Peyer's patch (tissue), 4 donors: ENCODE data around the gene AQP3. TPM values are rescaled to one million over a fixed set of nuclear protein-coding genes. Genes with fewer than 3 reads are reported as not detected.

Source experiments
- DNase-seq, 3 donors: peaks; one replicate each; pipeline ENCODE4 v3.0.0-alpha.2; 2017 to 2019
- H3K27ac ChIP-seq, 4 donors: fragments of 200-600 bp; sonication (generic); one replicate each; pipeline ENCODE4 v1.5.1; 2016 to 2019
- H3K27me3 ChIP-seq, 2 donors: fragments of 200-600 bp; sonication (generic); one replicate each; pipeline ENCODE4 v1.5.1; 2019
- H3K36me3 ChIP-seq, 3 donors: fragments of 200-600 bp; sonication (generic); one replicate each; pipeline ENCODE4 v1.5.1; 2016 to 2019
- H3K4me1 ChIP-seq, 4 donors: fragments of 200-600 bp; sonication (generic); one replicate each; pipeline ENCODE4 v1.5.1; 2016 to 2019
- H3K4me3 ChIP-seq, 4 donors: fragments of 200-600 bp; sonication (generic); 1 replicate in 3 of 4; 2 replicates in 1 of 4; pipeline ENCODE4 v1.5.1; 2016 to 2019; ENCODE audit warnings: mild to moderate bottlenecking in 1 of 4
- H3K9me3 ChIP-seq, 4 donors: fragments of 200-600 bp; sonication (generic); one replicate each; pipeline ENCODE4 v1.5.1; 2016 to 2019; ENCODE audit warnings: mild to moderate bottlenecking in 1 of 4
- POLR2A ChIP-seq, 2 donors: fragments of 450-650 bp; IDR thresholded peaks; one replicate each; pipeline ENCODE4 v1.5.1; 2017; ENCODE audit warnings: antibody characterized with exemption in 2 of 2, mild to moderate bottlenecking in 2 of 2, moderate library complexity in 2 of 2
- total RNA-seq, 4 donors: library from RNA; depleted of rRNA; stranded (reverse); fragments of >200 nt; gene quantifications; one replicate each; pipeline ENCODE4 v1.1.0, GENCODE V29; 2016
- TF ChIP-seq, protein P1 (sequence below), 6 experiments: fragments of 450-650 bp in 4 of 6; fragments of 200-600 bp in 2 of 6; sonication (generic) in 1 of 6; IDR thresholded peaks; one replicate each; pipeline ENCODE4 v1.5.1; 2017 to 2019; ENCODE audit warnings: antibody characterized with exemption in 6 of 6, mild to moderate bottlenecking in 3 of 6, moderate library complexity in 1 of 6

AQP3 gene
- total RNA-seq, 4 donors from 2014 or later = 12.4 to 424 (median 260) TPM

DNA sequence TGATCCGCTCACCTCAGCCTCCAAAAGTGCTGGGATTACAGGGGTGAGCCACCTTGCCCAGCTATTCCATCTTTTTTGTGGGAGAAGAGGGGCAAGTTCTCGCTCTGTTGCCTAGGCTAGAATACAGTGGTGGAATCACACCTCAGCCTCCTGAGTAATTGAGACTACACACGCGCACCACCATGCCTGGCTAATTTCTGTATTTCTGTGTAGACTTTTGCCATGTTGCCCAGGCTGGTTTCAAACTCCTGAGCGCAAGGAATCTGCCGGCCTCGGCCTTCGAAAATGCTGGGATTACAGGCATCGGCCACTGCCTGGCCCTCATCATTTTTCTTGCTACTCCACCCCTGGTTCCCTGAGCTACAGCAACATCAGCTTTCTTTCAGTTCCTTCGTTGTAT is 29.1 kb upstream of the AQP3 start:
- peaks cover 0 to 16% (median 8%) of the 10 kb centered on the region in 4 donors for H3K4me1 ChIP-seq
- TF ChIP-seq, protein P1, sequence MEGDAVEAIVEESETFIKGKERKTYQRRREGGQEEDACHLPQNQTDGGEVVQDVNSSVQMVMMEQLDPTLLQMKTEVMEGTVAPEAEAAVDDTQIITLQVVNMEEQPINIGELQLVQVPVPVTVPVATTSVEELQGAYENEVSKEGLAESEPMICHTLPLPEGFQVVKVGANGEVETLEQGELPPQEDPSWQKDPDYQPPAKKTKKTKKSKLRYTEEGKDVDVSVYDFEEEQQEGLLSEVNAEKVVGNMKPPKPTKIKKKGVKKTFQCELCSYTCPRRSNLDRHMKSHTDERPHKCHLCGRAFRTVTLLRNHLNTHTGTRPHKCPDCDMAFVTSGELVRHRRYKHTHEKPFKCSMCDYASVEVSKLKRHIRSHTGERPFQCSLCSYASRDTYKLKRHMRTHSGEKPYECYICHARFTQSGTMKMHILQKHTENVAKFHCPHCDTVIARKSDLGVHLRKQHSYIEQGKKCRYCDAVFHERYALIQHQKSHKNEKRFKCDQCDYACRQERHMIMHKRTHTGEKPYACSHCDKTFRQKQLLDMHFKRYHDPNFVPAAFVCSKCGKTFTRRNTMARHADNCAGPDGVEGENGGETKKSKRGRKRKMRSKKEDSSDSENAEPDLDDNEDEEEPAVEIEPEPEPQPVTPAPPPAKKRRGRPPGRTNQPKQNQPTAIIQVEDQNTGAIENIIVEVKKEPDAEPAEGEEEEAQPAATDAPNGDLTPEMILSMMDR (IDR thresholded peaks at IDR 0.05) = no peak
- no peak for TF ChIP-seq POLR2A (IDR thresholded peaks at IDR 0.05)
- peaks cover 0 to 7% (median 0%) of the 10 kb centered on the region in 3 donors for H3K36me3 ChIP-seq
- no peaks in the 10 kb centered on the region for H3K9me3 ChIP-seq
- H3K4me3 ChIP-seq = no peak overlapping the region
- DNase-seq = no peak
- H3K27ac ChIP-seq = no peak overlapping the region
- H3K27me3 ChIP-seq = no peaks in the 10 kb centered on the region

DNA sequence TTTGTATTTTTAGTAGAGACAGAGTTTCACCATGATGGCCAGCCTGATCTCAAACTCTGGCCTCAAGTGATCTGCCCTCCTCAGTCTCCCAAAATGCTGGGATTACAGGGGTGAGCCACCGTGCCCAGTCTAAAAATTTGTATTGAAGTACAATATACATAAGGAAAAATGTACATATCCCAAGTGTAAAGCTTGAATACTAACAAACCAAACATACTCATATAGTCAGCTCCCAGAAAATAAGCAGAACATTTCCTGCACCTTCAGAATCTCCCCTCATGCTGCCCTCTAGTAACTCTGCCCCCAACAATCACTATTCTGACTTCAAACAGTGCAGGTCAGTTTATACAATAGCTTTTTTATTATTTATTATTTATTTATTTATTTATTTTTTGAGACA is 28.0 kb upstream of the AQP3 start:
- Histone ChIP-seq H3K27me3 (no peaks in the 10 kb centered on the region), H3K27ac (no peak overlapping the region), H3K9me3 (no peaks in the 10 kb centered on the region), H3K4me1 (peaks cover 0 to 16% (median 8%) of the 10 kb centered on the region in 4 donors), H3K36me3 (peaks cover 0 to 18% (median 0%) of the 10 kb centered on the region in 3 donors), H3K4me3 (no peak overlapping the region)
- no peak for DNase-seq
- TF ChIP-seq, protein P1 (IDR thresholded peaks at IDR 0.05) = no peak
- TF ChIP-seq POLR2A (IDR thresholded peaks at IDR 0.05) = no peak

DNA sequence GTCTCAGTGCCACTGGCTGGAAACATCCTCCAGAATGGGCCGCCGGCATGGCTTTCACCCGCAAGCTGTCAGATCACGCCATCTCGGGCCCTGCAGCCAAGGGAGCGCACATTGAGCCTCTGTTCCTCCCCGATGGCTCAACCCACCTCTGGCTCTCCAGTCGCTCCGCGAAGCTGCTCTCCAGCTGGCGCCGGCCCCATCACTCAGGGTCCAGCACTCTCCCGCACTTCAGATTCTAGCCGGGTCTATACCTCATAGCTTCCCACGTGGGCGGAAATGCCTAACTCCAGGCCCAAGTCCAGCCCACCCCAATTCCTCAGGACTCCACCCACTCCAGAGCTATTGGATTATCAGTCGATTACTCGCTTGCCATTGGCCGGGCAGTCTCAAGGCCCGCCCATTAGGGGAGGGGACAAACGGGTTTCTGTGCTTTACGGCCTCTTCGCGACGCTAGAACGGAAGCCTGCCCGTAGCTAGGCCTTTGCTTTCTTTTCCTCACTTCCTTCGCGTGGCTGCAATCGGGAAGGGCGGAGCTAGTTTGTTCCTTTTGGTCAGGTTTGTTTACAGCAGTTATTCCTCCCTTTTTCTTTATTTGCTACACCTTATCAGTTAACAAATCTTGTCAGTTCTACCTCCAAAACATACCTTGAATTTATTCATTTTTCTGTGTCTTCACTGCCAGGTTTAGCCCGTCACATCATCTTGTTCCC is 26.4 kb upstream of the AQP3 start, which contains the start of gene NOL6:
TSS of gene NOL6 (minus strand) at position 282 of the 710 bp plus-strand sequence. CDS start at position 200, 82 bp downstream.
- peak; percentile 96 to 99 (median 97) for DNase-seq
- Histone ChIP-seq H3K4me1 (peaks cover 0 to 16% (median 8%) of the 10 kb centered on the region in 4 donors), H3K36me3 (peaks cover 0 to 34% (median 0%) of the 10 kb centered on the region in 3 donors), H3K27me3 (no peaks in the 10 kb centered on the region), H3K9me3 (no peaks in the 10 kb centered on the region), H3K27ac (peak within 1 kb of the TSS; percentile 59 to 67 (median 64)), H3K4me3 (peak within 1 kb of the TSS; percentile 76 to 83 (median 80))
- TF ChIP-seq, protein P1 (IDR thresholded peaks at IDR 0.05) = no peak
- peak in 1 of 2 donors; percentile 55 for TF ChIP-seq POLR2A (IDR thresholded peaks at IDR 0.05)

DNA sequence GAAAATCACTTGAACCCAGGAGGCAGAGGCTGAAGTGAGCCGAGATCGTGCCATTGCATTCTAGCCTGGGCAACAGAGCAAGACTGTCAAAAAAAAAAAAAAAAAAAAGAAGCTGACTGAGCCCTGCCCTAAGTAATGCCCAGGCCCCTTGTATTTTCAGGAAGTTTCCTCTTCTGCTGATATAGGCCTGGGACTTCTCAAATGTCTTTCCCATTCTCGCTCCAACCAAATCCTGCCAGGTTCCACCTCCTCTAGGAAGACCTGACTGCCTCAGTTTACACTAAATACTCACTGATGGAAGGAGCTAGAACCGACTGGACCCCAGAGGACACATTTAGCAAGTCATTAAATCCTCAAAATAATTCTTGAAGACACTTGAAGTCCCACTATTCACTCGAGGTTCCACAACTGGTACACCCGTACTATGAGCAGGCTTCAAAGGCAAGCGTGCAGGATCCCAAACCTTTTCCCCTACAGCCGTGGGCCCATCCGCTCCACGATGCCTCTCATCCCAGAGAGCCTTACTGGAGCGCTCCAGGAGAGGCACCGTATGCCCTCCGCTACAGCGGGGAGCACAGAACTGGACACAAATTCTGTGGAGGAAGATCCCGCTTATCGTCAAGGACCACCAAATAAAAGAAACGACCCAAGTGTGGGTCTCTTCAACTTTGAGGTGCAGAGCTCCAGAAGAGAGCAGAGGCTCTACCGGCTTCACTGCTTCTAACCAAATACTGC is 25.7 kb upstream of the AQP3 start:
- Histone ChIP-seq H3K36me3 (peaks cover 0 to 41% (median 0%) of the 10 kb centered on the region in 3 donors), H3K9me3 (no peaks in the 10 kb centered on the region), H3K4me3 (peak overlapping the region; percentile 76 to 83 (median 80)), H3K27ac (peak overlapping the region; percentile 51 to 67 (median 55)), H3K4me1 (peaks cover 0 to 16% (median 8%) of the 10 kb centered on the region in 4 donors), H3K27me3 (no peaks in the 10 kb centered on the region)
- TF ChIP-seq, protein P1 (IDR thresholded peaks at IDR 0.05) = no peak
- TF ChIP-seq POLR2A (IDR thresholded peaks at IDR 0.05) = no peak
- DNase-seq = peak in 1 of 3 donors; percentile 41

DNA sequence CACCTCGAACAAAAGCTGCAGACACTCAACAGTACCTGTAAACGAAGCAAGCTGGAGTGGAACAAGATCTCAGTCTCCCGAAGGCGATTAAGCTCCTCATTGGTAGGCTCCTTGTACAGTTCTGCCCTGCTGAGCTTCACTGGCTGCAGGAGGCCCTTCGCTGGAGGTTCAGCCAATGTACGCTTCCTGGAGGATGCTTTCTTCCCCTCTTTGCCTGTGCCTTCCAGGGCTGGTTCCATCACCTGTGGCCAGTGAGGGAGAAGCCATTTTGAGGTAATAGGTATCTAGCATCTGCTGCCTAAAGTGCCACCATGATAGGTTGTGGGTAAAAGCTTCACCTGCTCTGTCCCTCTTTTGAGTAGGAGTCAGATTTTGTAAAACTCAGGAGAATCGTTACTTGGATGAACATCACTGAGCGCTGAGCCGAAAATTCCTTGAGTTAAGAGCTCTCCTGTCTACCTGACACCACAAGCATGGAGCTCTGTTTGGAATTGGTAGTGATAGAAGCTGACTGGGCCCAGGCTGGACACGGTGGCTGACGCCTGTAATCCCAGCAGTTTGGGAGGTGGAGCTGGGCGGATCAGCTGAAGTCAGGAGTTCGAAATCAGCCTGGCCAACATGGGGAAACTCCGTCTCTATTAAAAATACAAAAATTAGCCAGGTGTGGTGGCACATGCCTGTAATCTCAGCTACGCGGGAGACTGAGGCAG is 24.9 kb upstream of the AQP3 start:
- Histone ChIP-seq H3K36me3 (peaks cover 0 to 49% (median 0%) of the 10 kb centered on the region in 3 donors), H3K27ac (no peak overlapping the region), H3K9me3 (no peaks in the 10 kb centered on the region), H3K4me1 (peaks cover 0 to 16% (median 8%) of the 10 kb centered on the region in 4 donors), H3K4me3 (peak overlapping the region in 1 of 4 donors; percentile 80), H3K27me3 (no peaks in the 10 kb centered on the region)
- TF ChIP-seq, protein P1 (IDR thresholded peaks at IDR 0.05) = no peak
- no peak for TF ChIP-seq POLR2A (IDR thresholded peaks at IDR 0.05)
- DNase-seq = peak in 1 of 3 donors; percentile 42
